Astrocyte (in vitro differentiated cells and primary cell): Measurements from ENCODE around the gene MAP3K4. TPM values are rescaled to one million over a fixed set of nuclear protein-coding genes. Genes with fewer than 3 reads are reported as not detected.
A peak's percentile ranks its signal among the peaks of the same experiment; 100 is the strongest.

Experiments used
- DNase-seq: peaks from one replicate; pipeline ENCODE4 v3.0.0-alpha.2; 2010; ENCODE audit warnings: low read depth
- FAIRE-seq: peaks from 2 replicates; lab custom pipeline; 2011; peaks lifted over from hg19 to GRCh38; lab: Jason Lieb, UNC
- H2AFZ ChIP-seq: 2 replicates; pipeline ENCODE4 v1.6.0; 2012; ENCODE audit warnings: low read depth, low read length, inconsistent platforms
- H3K27ac ChIP-seq: 2 replicates; pipeline ENCODE4 v1.5.1; 2011; ENCODE audit warnings: low read depth, low read length, inconsistent platforms
- H3K27me3 ChIP-seq: 2 replicates; pipeline ENCODE4 v1.6.0; 2011; ENCODE audit warnings: low read length, inconsistent platforms; ENCODE audit not compliant: insufficient read depth
- H3K36me3 ChIP-seq: 2 replicates; pipeline ENCODE4 v1.5.1; 2011; ENCODE audit warnings: low read length, inconsistent platforms; ENCODE audit not compliant: insufficient read depth
- H3K4me1 ChIP-seq: 2 replicates; pipeline ENCODE4 v1.5.1; 2011; ENCODE audit warnings: low read length, inconsistent platforms; ENCODE audit not compliant: insufficient read depth
- H3K4me2 ChIP-seq: 2 replicates; pipeline ENCODE4 v1.6.0; 2012; ENCODE audit warnings: low read length, inconsistent platforms
- H3K4me3 ChIP-seq: 2 replicates; pipeline ENCODE4 v1.5.1; 2011; ENCODE audit warnings: low read depth, mild to moderate bottlenecking, low read length, inconsistent platforms; ENCODE audit not compliant: insufficient read depth
- H3K79me2 ChIP-seq: 2 replicates; pipeline ENCODE4 v1.6.0; 2012; ENCODE audit warnings: mild to moderate bottlenecking, low read length, inconsistent platforms; ENCODE audit not compliant: insufficient read depth
- H3K9ac ChIP-seq: 2 replicates; pipeline ENCODE4 v1.6.0; 2012; ENCODE audit warnings: mild to moderate bottlenecking, low read length, inconsistent platforms
- H3K9me3 ChIP-seq: 2 replicates; pipeline ENCODE4 v1.5.1; 2012; ENCODE audit warnings: low read depth, mild to moderate bottlenecking, low read length, inconsistent platforms; ENCODE audit not compliant: insufficient read depth
- H4K20me1 ChIP-seq: 2 replicates; pipeline ENCODE4 v1.6.0; 2012; ENCODE audit warnings: low read length, inconsistent platforms; ENCODE audit not compliant: insufficient read depth
- H3K27ac Mint-ChIP-seq: one replicate; pipeline ENCODE4 v1.8.0; 2021; ENCODE audit warnings: mild to moderate bottlenecking, mixed read lengths; ENCODE audit not compliant: unreplicated experiment
- H3K27me3 Mint-ChIP-seq: one replicate; pipeline ENCODE4 v1.8.0; 2021; ENCODE audit warnings: low read depth, mixed read lengths; ENCODE audit not compliant: unreplicated experiment
- H3K36me3 Mint-ChIP-seq: one replicate; pipeline ENCODE4 v1.8.0; 2021; ENCODE audit warnings: low read depth, mixed read lengths; ENCODE audit not compliant: unreplicated experiment
- H3K4me1 Mint-ChIP-seq: one replicate; pipeline ENCODE4 v1.8.0; 2021; ENCODE audit warnings: low read depth, mixed read lengths; ENCODE audit not compliant: unreplicated experiment
- H3K4me3 Mint-ChIP-seq: one replicate; pipeline ENCODE4 v1.8.0; 2021; ENCODE audit warnings: mild to moderate bottlenecking, moderate library complexity, mixed read lengths; ENCODE audit not compliant: unreplicated experiment
- H3K9me3 Mint-ChIP-seq: one replicate; pipeline ENCODE4 v1.8.0; 2021; ENCODE audit warnings: mild to moderate bottlenecking, mixed read lengths; ENCODE audit not compliant: unreplicated experiment
- CTCF ChIP-seq: IDR thresholded peaks from 2 replicates; pipeline ENCODE4 v1.5.1; 2011; ENCODE audit warnings: low read depth, mild to moderate bottlenecking, inconsistent platforms, low read length, moderate library complexity; ENCODE audit not compliant: insufficient read depth
- EZH2 ChIP-seq: IDR thresholded peaks from 2 replicates; pipeline ENCODE4 v1.6.1; 2012; ENCODE audit warnings: mild to moderate bottlenecking, low read length, inconsistent platforms; ENCODE audit not compliant: insufficient read depth
- total RNA-seq: library from RNA; stranded (reverse); gene quantifications from 2 replicates; pipeline ENCODE4 v1.2.1, GENCODE V29; 2021

Gene MAP3K4
- total RNA-seq, 1 donor from 2014 or later = 22.1 TPM

GRCh38 chr6:161125591-161125990, 134.0 kb downstream of the MAP3K4 start:
- H3K79me2 ChIP-seq = no peaks in the 10 kb centered on the region
- H2AFZ ChIP-seq = no peak overlapping the region
- FAIRE-seq (no peak), DNase-seq (no peak)
- H3K4me1 Mint-ChIP-seq = peaks cover 6% of the 10 kb centered on the region
- H3K4me3 ChIP-seq = no peak overlapping the region
- no peak overlapping the region for H3K9ac ChIP-seq
- no peak overlapping the region for H3K4me3 Mint-ChIP-seq
- H3K36me3 ChIP-seq = no peaks in the 10 kb centered on the region
- H3K9me3 ChIP-seq = peaks cover 4% of the 10 kb centered on the region
- H3K27ac Mint-ChIP-seq = no peak overlapping the region
- H3K4me2 ChIP-seq = no peak overlapping the region
- H3K9me3 Mint-ChIP-seq = peaks cover 46% of the 10 kb centered on the region
- H3K27me3 ChIP-seq = no peaks in the 10 kb centered on the region
- no peak overlapping the region for H3K27ac ChIP-seq
- no peaks in the 10 kb centered on the region for H4K20me1 ChIP-seq
- TF ChIP-seq EZH2 (no peak), CTCF (no peak)
- no peaks in the 10 kb centered on the region for H3K27me3 Mint-ChIP-seq
- no peaks in the 10 kb centered on the region for H3K4me1 ChIP-seq
- H3K36me3 Mint-ChIP-seq = peaks cover 68% of the 10 kb centered on the region

DNA sequence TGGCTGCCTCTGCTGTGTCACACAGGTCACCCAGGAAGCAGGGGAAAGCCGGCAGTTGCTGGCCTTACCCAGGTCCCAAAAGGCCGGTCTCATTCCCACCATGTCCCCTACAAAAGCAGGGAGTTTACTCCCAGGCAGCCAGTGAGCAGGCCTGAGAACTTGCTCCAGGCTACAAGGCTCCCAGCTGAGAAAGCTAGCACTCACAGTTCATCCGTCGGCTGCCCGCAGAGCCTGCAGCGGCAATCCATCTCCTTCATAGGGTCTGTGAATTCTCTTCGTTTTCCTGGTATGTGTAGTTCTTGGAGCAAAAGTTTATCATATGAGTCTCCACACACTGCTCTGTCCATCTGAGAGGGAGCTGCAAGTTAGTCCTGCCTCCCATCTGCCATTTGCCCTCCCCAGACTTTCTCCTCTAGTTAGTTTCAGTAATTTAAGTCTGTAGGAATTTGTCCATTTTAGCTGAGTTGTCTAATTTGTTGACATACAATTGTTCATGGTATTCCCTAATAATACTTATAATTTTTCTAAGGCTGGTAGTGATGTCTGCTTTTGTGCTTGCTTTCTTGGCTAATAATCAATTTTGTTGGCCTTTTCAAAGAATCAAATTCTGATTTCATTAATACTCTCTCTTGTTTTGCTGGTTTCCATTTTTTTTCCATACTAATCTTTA, 135.6 kb downstream of the MAP3K4 start:
- TF ChIP-seq CTCF = no peak
- Histone ChIP-seq H2AFZ (no peak overlapping the region), H3K79me2 (no peaks in the 10 kb centered on the region), H3K4me1 (no peaks in the 10 kb centered on the region), H3K27ac (no peak overlapping the region), H4K20me1 (no peaks in the 10 kb centered on the region), H3K9me3 (peaks cover 4% of the 10 kb centered on the region), H3K9ac (no peak overlapping the region), H3K4me3 (no peak overlapping the region), H3K36me3 (no peaks in the 10 kb centered on the region), H3K27me3 (no peaks in the 10 kb centered on the region), H3K4me2 (no peak overlapping the region)
- peak overlapping the region; percentile 10 for H3K27ac Mint-ChIP-seq
- no peaks in the 10 kb centered on the region for H3K27me3 Mint-ChIP-seq
- peaks cover 75% of the 10 kb centered on the region for H3K36me3 Mint-ChIP-seq
- no peak for FAIRE-seq
- no peak overlapping the region for H3K4me3 Mint-ChIP-seq
- H3K9me3 Mint-ChIP-seq = peaks cover 42% of the 10 kb centered on the region
- no peak for DNase-seq
- peaks cover 6% of the 10 kb centered on the region for H3K4me1 Mint-ChIP-seq

- Histone ChIP-seq H3K4me3 (peak overlapping the region; percentile 7), H3K27me3 (no peaks in the 10 kb centered on the region), H3K27ac (peak overlapping the region; percentile 85), H3K79me2 (no peaks in the 10 kb centered on the region), H3K4me2 (no peak overlapping the region), H3K9me3 (peaks cover 4% of the 10 kb centered on the region), H3K4me1 (no peaks in the 10 kb centered on the region), H4K20me1 (no peaks in the 10 kb centered on the region), H3K36me3 (no peaks in the 10 kb centered on the region), H2AFZ (no peak overlapping the region), H3K9ac (peak overlapping the region; percentile 54)
- Mint-ChIP-seq H3K36me3 (peaks cover 71% of the 10 kb centered on the region), H3K9me3 (peaks cover 38% of the 10 kb centered on the region), H3K4me1 (peaks cover 6% of the 10 kb centered on the region), H3K27me3 (no peaks in the 10 kb centered on the region), H3K4me3 (no peak overlapping the region), H3K27ac (peak overlapping the region; percentile 71)
- FAIRE-seq (no peak), DNase-seq (no peak)
- TF ChIP-seq EZH2 (no peak), CTCF (no peak)
Observed at GRCh38 chr6:161128230-161128629, 136.7 kb downstream of the MAP3K4 start.
